Right lobe of liver (tissue), 4 donors: ENCODE data around the gene METTL14.

Experiments
- CTCF ChIP-seq, 4 donors: fragments of 200-600 bp in 3 of 4; fragments of 450-650 bp in 1 of 4; IDR thresholded peaks; one replicate each; pipeline versions ENCODE4 v1.5.1 to v1.8.0; 2016 to 2022; ENCODE audit warnings: antibody characterized with exemption in 4 of 4, mild to moderate bottlenecking in 2 of 4
- POLR2A ChIP-seq: fragments of 450-650 bp; IDR thresholded peaks from one replicate; pipeline ENCODE4 v1.6.1; 2017; ENCODE audit warnings: antibody characterized with exemption, mild to moderate bottlenecking
- donor health status: DM: no; HTN: no; CAD: no.
- donor health status: DM: no; HTN: no; CAD: no.
- donor health status: DM: no; HTN: yes; CAD: no.

DNA sequence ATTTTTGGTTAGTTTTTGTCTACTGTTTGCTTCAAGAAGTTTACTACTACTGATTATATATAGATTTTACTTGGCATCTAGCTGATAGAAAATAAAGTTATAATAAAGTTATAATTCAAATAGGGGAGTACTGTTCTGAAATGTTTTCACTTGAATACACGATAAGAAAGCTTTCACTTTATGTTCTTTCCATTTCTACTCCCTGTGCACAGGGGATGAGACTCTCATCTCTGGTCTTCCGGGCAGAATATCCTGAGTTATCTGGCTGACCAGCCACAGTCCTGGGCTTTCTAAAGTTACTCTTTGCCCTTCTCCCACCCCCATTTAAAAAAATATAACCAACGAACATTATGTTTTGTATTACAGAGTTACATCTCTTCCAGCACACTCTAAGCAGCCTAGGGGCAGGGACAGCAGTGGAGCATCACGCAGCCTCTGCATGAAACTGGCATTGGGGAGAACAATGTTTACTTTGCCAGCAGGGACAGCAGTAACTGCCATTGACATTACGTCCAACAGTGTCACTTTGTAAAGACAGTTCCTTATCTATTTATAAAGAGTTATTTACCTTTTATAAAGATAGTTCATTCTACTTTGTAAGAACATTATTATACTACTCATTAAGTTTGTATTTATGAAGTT, 64.3 kb downstream of the METTL14 start:
- TF ChIP-seq CTCF (IDR thresholded peaks at IDR 0.05) = no peak
- no peak for TF ChIP-seq POLR2A
